HG03521 (cell line): ENCODE results near the gene BCKDHB.
A peak's percentile ranks its signal among the peaks of the same experiment; 100 is the strongest.
"Not testable (repeated sequence)": the region's sequence is repeated elsewhere in the genome, so short reads cannot be mapped to it uniquely, and the experiment has no call there.

Source experiments
- ATAC-seq: cut with Tn5 transposase; IDR thresholded peaks from one replicate; pipeline ENCODE4 v1.9.1; 2021; ENCODE audit warnings: mild to moderate bottlenecking, moderate library complexity; ENCODE audit not compliant: unreplicated experiment

BCKDHB gene

GRCh38 chr6:80106418-80107235 is at the start of gene BCKDHB:
Gene BCKDHB (plus strand): TSS chr6:80106671. CDS start chr6:80106694, 23 bp downstream.
- peak; percentile 99 for ATAC-seq

DNA sequence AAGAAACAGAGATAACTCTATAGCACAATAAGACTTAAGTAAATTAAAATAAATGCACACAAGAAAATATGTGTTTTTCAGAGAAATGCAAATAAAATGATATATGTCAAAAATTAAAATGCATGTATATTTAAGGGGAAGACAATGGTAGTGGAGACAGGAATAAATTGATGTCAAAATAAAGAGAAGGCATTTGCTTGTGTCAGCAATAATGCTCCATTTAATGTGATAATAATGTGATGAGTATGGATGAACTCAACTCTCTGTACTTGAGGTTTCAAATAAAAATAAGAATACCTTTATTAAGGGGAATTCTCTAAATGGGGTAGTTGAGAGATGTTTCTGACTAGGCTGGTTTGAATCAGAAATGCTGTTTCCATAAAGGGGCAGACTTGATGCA is 45.7 kb upstream of the BCKDHB start:
- no peak for ATAC-seq

GRCh38 chr6:80068146-80068545 is 38.3 kb upstream of the BCKDHB start:
- not testable (repeated sequence) for ATAC-seq

DNA sequence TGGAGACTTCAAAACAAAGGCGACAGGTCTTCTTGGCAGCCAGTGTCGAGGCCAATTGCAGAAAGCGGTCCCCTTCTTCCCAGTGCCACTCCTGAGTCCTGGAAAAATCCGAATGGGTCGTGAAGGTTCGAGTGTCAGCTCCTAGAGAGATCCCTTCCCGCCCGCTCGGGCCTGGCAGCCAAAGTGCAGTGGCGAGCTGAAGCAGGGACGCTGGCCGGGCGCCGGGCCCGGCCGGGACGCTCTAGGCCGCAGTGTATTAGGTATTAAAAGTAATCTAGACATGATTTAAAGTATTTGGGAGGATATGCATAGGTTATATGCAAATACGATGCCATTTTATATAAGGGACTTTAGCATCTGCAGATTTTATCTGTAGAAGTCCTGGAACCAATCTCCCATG is 36.0 kb upstream of the BCKDHB start:
- ATAC-seq: not testable (repeated sequence)

DNA sequence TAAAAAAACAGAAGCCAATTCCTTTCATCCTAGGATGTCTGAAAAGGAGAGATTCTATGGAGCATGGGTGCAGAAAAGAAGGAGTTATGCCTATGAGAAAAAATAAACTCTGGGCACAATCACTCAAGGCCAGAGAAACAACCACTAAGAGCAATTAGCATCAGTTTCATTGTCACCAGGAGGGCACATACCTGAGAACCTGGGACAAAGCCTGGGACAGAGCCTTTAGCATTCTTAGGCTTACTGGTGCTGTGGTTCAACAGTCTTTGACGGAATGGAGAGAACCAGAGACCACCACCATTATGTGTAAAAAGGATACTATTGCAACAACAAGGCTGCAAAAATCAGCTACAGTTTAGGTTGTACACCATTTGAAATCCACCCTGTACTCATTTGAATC is 29.4 kb upstream of the BCKDHB start:
- ATAC-seq: no peak

GRCh38 chr6:80088637-80089036 is 17.8 kb upstream of the BCKDHB start:
- no peak for ATAC-seq

DNA sequence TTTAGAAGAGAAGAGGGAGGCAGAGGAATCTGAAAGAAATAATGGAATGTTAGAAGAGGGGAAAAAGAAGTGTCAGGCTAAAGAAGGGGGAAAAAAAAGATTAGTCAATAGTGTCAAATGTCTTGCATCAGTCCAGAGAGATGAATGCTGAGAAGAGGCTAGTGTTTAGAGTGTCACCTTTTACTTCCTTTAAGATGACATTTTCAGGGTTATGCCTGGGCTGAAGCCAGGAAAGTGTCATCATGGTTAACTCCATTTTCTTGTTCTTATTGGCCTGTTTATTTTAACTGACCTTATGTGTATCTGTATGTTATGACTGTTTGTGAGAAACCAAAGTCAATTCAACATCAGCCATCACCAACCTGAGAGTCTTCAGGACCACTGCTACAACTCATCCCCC is 15.0 kb upstream of the BCKDHB start:
- ATAC-seq: no peak

DNA sequence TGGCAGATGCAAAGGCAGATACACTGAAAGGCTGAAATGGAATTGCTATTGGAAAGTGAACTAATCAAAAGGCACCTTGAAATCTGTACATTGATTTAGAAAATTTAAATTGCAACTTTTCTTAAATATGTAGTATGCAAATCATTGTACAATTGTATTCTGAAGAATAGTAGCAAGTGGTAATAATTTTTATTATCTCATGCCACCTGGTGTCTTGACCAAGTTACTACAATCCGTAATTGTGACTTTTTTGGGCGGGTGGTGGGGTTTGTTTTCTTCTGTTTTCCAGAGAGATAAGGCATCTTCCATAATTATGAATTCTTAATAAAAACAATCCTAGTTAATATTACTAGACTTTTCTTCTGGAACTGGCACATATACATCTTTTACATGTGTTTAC is 12.5 kb upstream of the BCKDHB start:
- peak; percentile 53 for ATAC-seq

DNA sequence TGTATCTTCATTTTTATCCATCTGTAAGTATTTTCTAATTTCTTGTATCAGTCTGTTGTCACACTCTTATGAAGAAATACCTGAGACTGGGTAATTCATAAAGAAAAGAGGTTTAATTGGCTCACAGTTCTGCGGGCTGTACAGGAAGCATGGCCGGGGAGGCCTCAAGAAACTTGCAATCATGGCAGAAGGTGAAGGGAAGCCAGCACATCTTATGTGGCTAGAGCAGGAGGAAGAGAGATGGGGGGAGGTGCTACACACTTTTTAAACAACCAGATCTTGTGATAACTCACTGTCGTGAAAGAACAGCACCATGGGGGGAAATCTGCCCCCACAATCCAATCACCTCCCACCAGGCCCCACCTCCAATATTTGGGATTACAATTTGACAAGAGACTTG is 10.9 kb upstream of the BCKDHB start:
- ATAC-seq: no peak

DNA sequence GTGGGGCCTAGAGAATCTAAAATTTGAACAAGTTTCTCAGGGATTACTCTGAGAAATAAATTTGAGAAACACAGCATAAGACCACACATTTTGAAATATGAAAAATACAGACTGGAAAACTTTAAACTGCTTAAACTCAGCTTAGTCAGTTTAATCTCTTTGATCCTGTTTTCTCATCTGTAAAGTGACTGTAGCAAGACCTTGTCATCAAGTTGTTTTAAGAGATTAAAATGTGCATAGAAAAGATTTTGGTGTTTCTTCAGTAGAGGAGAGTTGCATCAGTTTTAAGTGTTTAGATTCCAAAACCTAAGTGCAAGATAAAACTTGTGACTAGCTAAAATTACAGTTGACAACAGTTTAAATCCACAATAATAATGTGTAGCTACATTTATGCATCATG is 8.1 kb upstream of the BCKDHB start:
- no peak for ATAC-seq

DNA sequence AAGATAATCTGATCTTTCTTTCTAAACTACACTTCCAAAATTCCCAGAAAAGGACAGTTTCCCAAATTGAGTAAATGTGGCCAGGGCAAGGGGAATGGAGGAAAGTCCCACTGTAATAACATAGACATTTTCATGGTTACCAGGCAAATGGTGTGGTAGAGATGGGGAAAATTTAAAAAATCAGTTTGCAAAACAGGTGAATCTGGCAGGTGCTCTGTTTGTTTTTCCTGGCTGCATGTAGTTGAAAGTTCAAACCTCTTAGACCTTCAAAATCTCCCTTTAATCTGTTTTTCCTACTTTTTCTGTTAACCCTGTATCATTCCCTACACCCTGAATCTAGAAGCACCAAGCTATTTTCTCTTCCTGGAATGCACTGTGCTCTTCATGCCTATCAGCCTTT is 2.0 kb upstream of the BCKDHB start:
- ATAC-seq: no peak

GRCh38 chr6:80105972-80106417 is 476 bp upstream of the BCKDHB start:
- peak; percentile 12 for ATAC-seq

GRCh38 chr6:80122576-80122975 is 16.1 kb downstream of the BCKDHB start:
- ATAC-seq: not testable (repeated sequence)

DNA sequence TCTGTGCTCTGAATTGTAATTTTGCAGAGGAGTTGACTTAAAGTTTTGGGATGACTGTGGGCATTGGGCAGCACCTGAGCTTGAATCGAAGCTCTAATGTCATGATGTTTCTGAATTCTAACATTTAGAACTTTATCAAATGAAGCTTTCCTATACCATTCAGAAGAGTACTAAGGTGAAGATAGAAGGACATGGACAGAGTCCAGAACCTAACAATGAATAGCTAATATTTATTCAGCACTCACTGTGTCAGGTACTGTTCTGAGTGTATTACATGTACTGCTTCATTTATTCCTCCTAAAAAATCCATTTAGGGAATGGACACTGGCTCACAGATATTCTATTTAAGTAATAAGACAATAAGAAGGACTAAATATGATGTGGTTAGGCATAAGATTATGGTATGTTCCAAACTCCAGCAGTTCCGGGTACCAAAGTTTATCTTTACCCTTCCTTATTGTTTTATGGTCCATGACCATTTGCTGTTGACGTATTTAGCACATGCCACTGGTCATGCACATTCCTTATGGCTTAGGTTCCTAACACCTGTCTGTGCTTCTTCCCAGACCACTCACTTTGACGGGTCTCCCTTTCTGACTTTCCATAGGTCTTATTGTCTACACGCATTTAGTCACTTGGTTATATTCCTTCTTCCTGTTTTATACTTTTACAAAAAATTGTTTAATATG is 20.3 kb downstream of the BCKDHB start:
- ATAC-seq: no peak

DNA sequence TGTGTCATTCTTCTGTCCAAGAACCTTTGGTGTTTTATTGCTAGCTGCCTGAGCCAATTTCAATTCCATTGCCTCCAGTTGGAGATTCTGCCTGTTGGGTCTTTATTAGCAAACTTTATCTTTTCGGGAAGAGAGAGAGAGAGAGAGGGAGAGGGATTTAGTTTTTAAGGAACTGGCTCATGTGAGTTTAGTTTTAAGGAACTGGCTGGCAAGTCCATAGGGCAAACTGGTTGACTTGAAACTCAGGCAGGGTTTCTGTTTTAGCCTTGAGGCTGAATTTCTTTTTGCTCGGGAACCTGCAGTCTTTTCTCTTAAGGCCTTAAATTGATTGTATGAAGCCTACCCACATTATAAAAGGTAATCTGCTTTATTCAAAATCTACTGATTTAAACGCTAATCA is 23.0 kb downstream of the BCKDHB start:
- ATAC-seq: no peak

GRCh38 chr6:80133020-80133419 is 26.5 kb downstream of the BCKDHB start:
- no peak for ATAC-seq

- no peak for ATAC-seq
These were observed 27.6 kb downstream of the BCKDHB start for GRCh38 chr6:80134065-80134464.

DNA sequence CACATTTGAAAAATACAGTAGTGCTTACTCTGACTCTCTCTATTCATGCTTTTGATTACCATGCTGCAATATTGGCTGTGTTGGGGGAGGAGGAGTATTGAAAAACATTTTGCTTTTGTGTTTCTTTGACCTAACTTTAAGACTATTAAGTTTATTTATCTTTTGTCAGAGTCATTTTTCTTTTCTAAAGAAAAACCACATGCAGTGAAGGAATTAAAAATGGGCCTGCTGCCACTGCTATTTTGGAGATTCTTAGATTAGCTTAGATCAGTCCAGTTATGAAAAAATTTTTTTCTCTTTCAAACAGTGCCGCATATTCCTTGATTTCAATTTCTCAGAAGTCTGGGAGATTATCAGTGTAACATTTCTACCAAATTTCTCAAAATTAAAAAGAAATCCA is 36.1 kb downstream of the BCKDHB start:
- no peak for ATAC-seq

GRCh38 chr6:80143419-80143937 is 37.0 kb downstream of the BCKDHB start:
- no peak for ATAC-seq

DNA sequence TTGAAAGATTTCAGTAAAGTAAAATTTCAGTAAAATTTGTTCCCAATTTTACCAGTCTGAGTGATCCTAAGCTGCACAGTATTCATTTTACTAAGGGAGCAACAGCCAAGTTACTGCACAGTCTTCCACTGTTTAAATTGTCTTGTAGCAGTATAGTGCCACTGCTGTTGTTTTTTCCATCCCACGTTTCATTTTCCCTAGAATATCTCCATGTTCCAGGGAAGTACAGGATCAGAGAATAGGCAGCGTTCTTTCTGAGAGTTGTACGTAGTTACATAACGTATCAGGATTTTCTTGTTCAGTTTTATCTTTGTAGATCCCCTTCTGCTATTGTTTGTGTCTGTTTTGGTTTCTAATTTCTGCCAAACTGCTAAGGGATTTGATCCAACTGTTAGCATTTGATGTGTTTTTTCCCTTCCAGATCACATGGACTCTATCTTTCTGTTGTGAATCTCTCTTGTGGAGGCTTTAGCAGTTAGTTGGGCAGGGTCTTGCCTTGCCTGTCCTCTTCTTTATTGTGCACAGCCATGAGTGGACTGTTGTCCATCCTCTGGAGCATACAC is 38.4 kb downstream of the BCKDHB start:
- no peak for ATAC-seq

- peak; percentile 49 for ATAC-seq
These were observed 39.0 kb downstream of the BCKDHB start for GRCh38 chr6:80145509-80145908.

GRCh38 chr6:80145921-80146320 is 39.5 kb downstream of the BCKDHB start:
- ATAC-seq: no peak
